ENCODE measurements around the gene ATRNL1. TPM values are rescaled to one million over a fixed set of nuclear protein-coding genes. Genes with fewer than 3 reads are reported as not detected.

The ATRNL1 gene
- total RNA-seq, 1 experiment from 2014 or later, result not detected

DNA sequence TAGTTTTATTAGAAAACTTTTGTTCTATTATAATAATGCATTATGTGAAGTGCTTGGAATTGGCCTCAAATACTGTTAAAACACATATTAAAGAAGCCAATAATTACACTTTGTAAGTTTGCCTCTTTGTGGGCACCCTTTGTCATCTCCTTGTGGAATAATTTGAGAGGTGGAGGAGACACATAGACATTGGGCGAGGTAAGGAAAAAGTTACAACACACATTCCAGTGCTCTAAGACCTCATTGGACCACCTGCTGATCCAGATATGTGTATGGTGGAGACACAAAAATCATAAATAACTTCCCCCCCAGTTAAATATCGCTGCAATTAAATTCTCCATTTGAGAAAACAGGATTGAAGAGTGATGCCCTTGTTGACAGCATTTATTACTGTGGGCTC lies 668.0 kb downstream of the ATRNL1 start:
- BruUV-seq (replicated peaks), result no TSS peak
- H3K9me2 ChIP-seq (replicated peaks; ENCODE audit: low read length), result no peaks in the 10 kb centered on the region
- no peak overlapping the region for H3K4me3 ChIP-seq (ENCODE audit: low read length)
- H3K36me3 ChIP-seq (ENCODE audit: low read depth, low read length), result no peaks in the 10 kb centered on the region
- no peaks in the 10 kb centered on the region for H3K9me3 ChIP-seq (ENCODE audit: low read length)
- intact Hi-C loops (cut with micrococcal nuclease), result no loop called here
- ChIA-PET CTCF (no interaction called here), POLR2A (ENCODE audit: unreplicated experiment) (no interaction called here)
- TF ChIP-seq EZH2phosphoT487 (IDR thresholded peaks at IDR 0.05; ENCODE audit: borderline replicate concordance, low read length), result no peak
- no peak for TF ChIP-seq CTCF (conservative IDR thresholded peaks at IDR 0.05; ENCODE audit: low read depth, low read length)
- TF ChIP-seq EZH2 (IDR thresholded peaks at IDR 0.05; ENCODE audit: low read length, unreplicated experiment), result no peak
- no peaks in the 10 kb centered on the region for H3K79me2 ChIP-seq (ENCODE audit: low read length)
- no peak overlapping the region for H3K9ac ChIP-seq (ENCODE audit: low read length)
- H3K27ac ChIP-seq (ENCODE audit: low read length), result no peak overlapping the region
- no peaks in the 10 kb centered on the region for H3K27me3 ChIP-seq (ENCODE audit: low read length)
- H4K20me1 ChIP-seq (ENCODE audit: low read length), result no peaks in the 10 kb centered on the region
- H3F3A ChIP-seq (ENCODE audit: low read length, unreplicated experiment), result no peaks in the 10 kb centered on the region
- DNase-seq (no peak), ATAC-seq (no peak)
- H3K4me1 ChIP-seq (ENCODE audit: insufficient read depth, low read length), result no peaks in the 10 kb centered on the region
- no peak overlapping the region for H3K4me2 ChIP-seq (ENCODE audit: low read length)
- no peak overlapping the region for H2AFZ ChIP-seq (ENCODE audit: low read length)

DNA sequence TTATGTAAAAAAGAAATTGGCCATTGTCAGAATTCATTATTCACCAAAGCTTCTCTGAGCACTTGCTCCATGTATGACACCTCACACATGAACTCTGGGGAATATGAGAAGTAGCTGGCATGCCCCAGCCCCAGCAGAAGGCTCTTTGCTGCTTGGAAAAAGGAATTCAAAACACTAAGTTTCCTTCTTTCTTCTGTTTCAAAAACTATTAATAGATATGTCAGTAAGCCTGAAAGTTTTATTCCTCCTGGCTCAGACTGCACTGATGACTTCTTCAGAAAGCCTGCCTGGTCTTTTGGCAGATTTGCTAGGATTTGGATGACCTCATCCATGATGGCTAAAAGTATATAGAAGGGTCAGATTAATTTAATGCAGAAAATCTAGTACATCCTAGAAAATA lies 668.9 kb downstream of the ATRNL1 start:
- ATAC-seq (no peak), DNase-seq (no peak)
- Histone ChIP-seq H3K36me3 (ENCODE audit: low read depth, low read length) (no peaks in the 10 kb centered on the region), H3K4me2 (ENCODE audit: low read length) (no peak overlapping the region), H3K4me1 (ENCODE audit: insufficient read depth, low read length) (no peaks in the 10 kb centered on the region), H3K27me3 (ENCODE audit: low read length) (no peaks in the 10 kb centered on the region), H2AFZ (ENCODE audit: low read length) (no peak overlapping the region), H3K27ac (ENCODE audit: low read length) (no peak overlapping the region), H3K9me2 (replicated peaks; ENCODE audit: low read length) (no peaks in the 10 kb centered on the region), H4K20me1 (ENCODE audit: low read length) (no peaks in the 10 kb centered on the region), H3F3A (ENCODE audit: low read length, unreplicated experiment) (no peaks in the 10 kb centered on the region), H3K9ac (ENCODE audit: low read length) (no peak overlapping the region), H3K9me3 (ENCODE audit: low read length) (no peaks in the 10 kb centered on the region), H3K4me3 (ENCODE audit: low read length) (no peak overlapping the region), H3K79me2 (ENCODE audit: low read length) (no peaks in the 10 kb centered on the region)
- TF ChIP-seq EZH2 (IDR thresholded peaks at IDR 0.05; ENCODE audit: low read length, unreplicated experiment) (no peak), CTCF (conservative IDR thresholded peaks at IDR 0.05; ENCODE audit: low read depth, low read length) (no peak), EZH2phosphoT487 (IDR thresholded peaks at IDR 0.05; ENCODE audit: borderline replicate concordance, low read length) (no peak)
- POLR2A ChIA-PET (ENCODE audit: unreplicated experiment), result no interaction called here
- intact Hi-C loops (cut with micrococcal nuclease), result no loop called here
- BruUV-seq (replicated peaks), result no TSS peak
- CTCF ChIA-PET, result no interaction called here

GRCh38 chr10:115771755-115772154 lies 678.6 kb downstream of the ATRNL1 start:
- no TSS peak for BruUV-seq (replicated peaks)
- no peak overlapping the region for H2AFZ ChIP-seq (ENCODE audit: low read length)
- no peaks in the 10 kb centered on the region for H4K20me1 ChIP-seq (ENCODE audit: low read length)
- no peaks in the 10 kb centered on the region for H3K36me3 ChIP-seq (ENCODE audit: low read depth, low read length)
- CTCF ChIA-PET, result no interaction called here
- no peak overlapping the region for H3K4me2 ChIP-seq (ENCODE audit: low read length)
- H3K9me3 ChIP-seq (ENCODE audit: low read length), result no peaks in the 10 kb centered on the region
- H3K27me3 ChIP-seq (ENCODE audit: low read length), result no peaks in the 10 kb centered on the region
- no peaks in the 10 kb centered on the region for H3K9me2 ChIP-seq (replicated peaks; ENCODE audit: low read length)
- ATAC-seq, result no peak
- H3K27ac ChIP-seq (ENCODE audit: low read length), result no peak overlapping the region
- no peaks in the 10 kb centered on the region for H3K79me2 ChIP-seq (ENCODE audit: low read length)
- no peak for DNase-seq
- no peak overlapping the region for H3K4me3 ChIP-seq (ENCODE audit: low read length)
- POLR2A ChIA-PET (ENCODE audit: unreplicated experiment), result no interaction called here
- TF ChIP-seq CTCF (conservative IDR thresholded peaks at IDR 0.05; ENCODE audit: low read depth, low read length) (no peak), EZH2 (IDR thresholded peaks at IDR 0.05; ENCODE audit: low read length, unreplicated experiment) (no peak), EZH2phosphoT487 (IDR thresholded peaks at IDR 0.05; ENCODE audit: borderline replicate concordance, low read length) (no peak)
- intact Hi-C loops (cut with micrococcal nuclease), result no loop called here
- no peak overlapping the region for H3K9ac ChIP-seq (ENCODE audit: low read length)
- H3K4me1 ChIP-seq (ENCODE audit: insufficient read depth, low read length), result no peaks in the 10 kb centered on the region
- H3F3A ChIP-seq (ENCODE audit: low read length, unreplicated experiment), result no peaks in the 10 kb centered on the region
